Suprapubic skin (tissue), 4 donors: Measurements from ENCODE around the gene HOXA5. TPM values are rescaled to one million over a fixed set of nuclear protein-coding genes. Genes with fewer than 3 reads are reported as not detected.
A peak's percentile ranks its signal among the peaks of the same experiment; 100 is the strongest.

Experiments used
- DNase-seq, 2 donors: peaks; one replicate each; pipeline ENCODE4 v3.0.0-alpha.2; 2019; ENCODE audit warnings: low spot score in 2 of 2
- H3K27ac ChIP-seq: fragments of 200-600 bp; sonication (generic); one replicate; pipeline ENCODE4 v1.5.1; 2019
- H3K27me3 ChIP-seq: fragments of 200-600 bp; sonication (generic); one replicate; pipeline ENCODE4 v1.5.1; 2019
- H3K36me3 ChIP-seq: fragments of 200-600 bp; sonication (generic); one replicate; pipeline ENCODE4 v1.5.1; 2019
- H3K4me1 ChIP-seq: fragments of 200-600 bp; sonication (generic); one replicate; pipeline ENCODE4 v1.5.1; 2019
- H3K4me3 ChIP-seq: fragments of 200-600 bp; sonication (generic); one replicate; pipeline ENCODE4 v1.5.1; 2019; ENCODE audit warnings: mild to moderate bottlenecking
- H3K9me3 ChIP-seq: fragments of 200-600 bp; sonication (generic); one replicate; pipeline ENCODE4 v1.5.1; 2019
- CTCF ChIP-seq, 2 donors: fragments of 200-600 bp in 1 of 2; fragments of 450-650 bp in 1 of 2; sonication (generic) in 1 of 2; IDR thresholded peaks; one replicate each; pipeline ENCODE4 v1.5.1; 2016 to 2019; ENCODE audit warnings: antibody characterized with exemption in 2 of 2, mild to moderate bottlenecking in 1 of 2, moderate library complexity in 1 of 2
- EP300 ChIP-seq: sonication (generic); formaldehyde crosslinking; IDR thresholded peaks from one replicate; pipeline ENCODE4 v1.6.1; 2017; ENCODE audit warnings: antibody characterized with exemption
- POLR2A ChIP-seq, 2 donors: fragments of 450-650 bp; IDR thresholded peaks; one replicate each; pipeline ENCODE4 v1.6.1; 2017; ENCODE audit warnings: antibody characterized with exemption in 2 of 2, mild to moderate bottlenecking in 2 of 2, moderate library complexity in 2 of 2
- POLR2AphosphoS5 ChIP-seq, 3 donors: sonication (generic); formaldehyde crosslinking; IDR thresholded peaks; one replicate each; pipeline ENCODE4 v1.6.1; 2017; ENCODE audit warnings: antibody characterized with exemption in 3 of 3
- WGBS: methylation state at CpG from one replicate; pipeline ENCODE4 v1.1.5; 2018; 5-methylcytosine and 5-hydroxymethylcytosine counted together
- total RNA-seq, 4 donors: library from RNA; depleted of rRNA; stranded (reverse); fragments of >200 nt; gene quantifications; one replicate each; pipeline ENCODE4 v1.1.0, GENCODE V29; 2016

Gene HOXA5
- total RNA-seq, 4 donors from 2014 or later, result 4.7 to 16.3 (median 14.6) TPM

- TF ChIP-seq POLR2AphosphoS5 (IDR thresholded peaks at IDR 0.05) (no peak), EP300 (no peak), CTCF (IDR thresholded peaks at IDR 0.05) (no peak), POLR2A (IDR thresholded peaks at IDR 0.05) (no peak)
- Histone ChIP-seq H3K9me3 (no peaks in the 10 kb centered on the region), H3K36me3 (no peaks in the 10 kb centered on the region), H3K27ac (no peak overlapping the region), H3K27me3 (no peaks in the 10 kb centered on the region), H3K4me1 (peaks cover 5% of the 10 kb centered on the region), H3K4me3 (no peak overlapping the region)
- no peak for DNase-seq
- 87% methylated on average over 8 of the region's 8 CpGs for WGBS
Measured at GRCh38 chr7:27124902-27125689, 18.4 kb downstream of the HOXA5 start.

GRCh38 chr7:27124096-27124901, 19.2 kb downstream of the HOXA5 start:
- Histone ChIP-seq H3K27ac (no peak overlapping the region), H3K27me3 (no peaks in the 10 kb centered on the region), H3K36me3 (no peaks in the 10 kb centered on the region), H3K9me3 (no peaks in the 10 kb centered on the region), H3K4me1 (no peaks in the 10 kb centered on the region), H3K4me3 (no peak overlapping the region)
- TF ChIP-seq EP300 (no peak), POLR2AphosphoS5 (IDR thresholded peaks at IDR 0.05) (no peak), POLR2A (IDR thresholded peaks at IDR 0.05) (no peak), CTCF (IDR thresholded peaks at IDR 0.05) (no peak)
- WGBS, result 88% methylated on average over 39 of the region's 43 CpGs
- DNase-seq, result no peak

GRCh38 chr7:27123477-27124053, 19.9 kb downstream of the HOXA5 start:
- Histone ChIP-seq H3K4me1 (no peaks in the 10 kb centered on the region), H3K9me3 (no peaks in the 10 kb centered on the region), H3K36me3 (no peaks in the 10 kb centered on the region), H3K4me3 (no peak overlapping the region), H3K27me3 (no peaks in the 10 kb centered on the region), H3K27ac (no peak overlapping the region)
- WGBS, result 89% methylated on average over 26 of the region's 26 CpGs
- no peak for TF ChIP-seq CTCF (IDR thresholded peaks at IDR 0.05)
- TF ChIP-seq POLR2A (IDR thresholded peaks at IDR 0.05), result no peak
- peak in 1 of 2 donors; percentile 56 for DNase-seq

GRCh38 chr7:27123007-27123476, 20.4 kb downstream of the HOXA5 start:
- Histone ChIP-seq H3K27ac (no peak overlapping the region), H3K9me3 (no peaks in the 10 kb centered on the region), H3K27me3 (no peaks in the 10 kb centered on the region), H3K4me3 (no peak overlapping the region), H3K4me1 (no peaks in the 10 kb centered on the region), H3K36me3 (no peaks in the 10 kb centered on the region)
- TF ChIP-seq EP300 (no peak), CTCF (IDR thresholded peaks at IDR 0.05) (no peak), POLR2A (IDR thresholded peaks at IDR 0.05) (no peak), POLR2AphosphoS5 (IDR thresholded peaks at IDR 0.05) (no peak)
- no peak for DNase-seq
- 71% methylated on average over 7 of the region's 14 CpGs for WGBS
